ENCODE data around the gene HIF3A.
"Not testable (repeated sequence)": the region's sequence is repeated elsewhere in the genome, so short reads cannot be mapped to it uniquely, and the experiment has no call there.

Gene HIF3A

DNA sequence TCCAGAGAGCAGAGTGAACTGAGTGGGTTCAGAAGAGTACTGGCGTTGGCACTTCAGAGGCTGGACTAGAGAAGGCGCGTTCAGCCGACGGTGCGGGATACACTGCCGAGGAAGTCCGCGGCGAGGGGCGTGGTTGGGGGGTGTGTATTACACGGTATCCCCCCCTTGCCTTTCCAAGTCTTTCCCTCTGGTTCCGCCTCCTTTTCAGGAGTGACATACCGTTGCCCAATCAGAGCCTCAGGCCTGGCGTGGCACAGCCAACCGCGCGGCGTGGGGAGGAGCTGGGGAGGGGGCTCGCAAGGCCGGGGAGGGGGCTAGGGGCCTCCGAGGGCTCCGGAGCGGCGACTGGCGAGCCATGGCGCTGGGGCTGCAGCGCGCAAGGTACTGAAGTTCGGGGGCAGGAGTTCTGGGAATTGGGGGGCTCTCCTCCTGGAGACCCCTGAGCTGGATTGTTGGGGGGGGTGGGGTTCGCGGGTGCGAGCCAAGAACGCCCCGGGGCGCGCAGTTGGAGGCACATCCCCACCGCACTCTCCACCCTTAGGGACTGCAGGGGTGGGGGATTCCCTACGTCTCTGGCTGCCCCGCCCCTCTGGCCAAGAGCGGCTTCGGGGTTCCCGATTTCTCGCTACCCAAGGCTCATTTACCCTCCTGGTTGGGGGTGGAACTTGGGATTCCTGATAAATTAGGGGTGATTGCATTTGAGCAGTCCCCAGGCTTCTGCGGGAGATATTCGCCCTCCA lies at the start of gene HIF3A:
Gene HIF3A (plus strand): TSS at position 321 of the 740 bp plus-strand sequence. CDS start 35 bp downstream, at position 356.
- DNase-seq, result peak; percentile 98

DNA sequence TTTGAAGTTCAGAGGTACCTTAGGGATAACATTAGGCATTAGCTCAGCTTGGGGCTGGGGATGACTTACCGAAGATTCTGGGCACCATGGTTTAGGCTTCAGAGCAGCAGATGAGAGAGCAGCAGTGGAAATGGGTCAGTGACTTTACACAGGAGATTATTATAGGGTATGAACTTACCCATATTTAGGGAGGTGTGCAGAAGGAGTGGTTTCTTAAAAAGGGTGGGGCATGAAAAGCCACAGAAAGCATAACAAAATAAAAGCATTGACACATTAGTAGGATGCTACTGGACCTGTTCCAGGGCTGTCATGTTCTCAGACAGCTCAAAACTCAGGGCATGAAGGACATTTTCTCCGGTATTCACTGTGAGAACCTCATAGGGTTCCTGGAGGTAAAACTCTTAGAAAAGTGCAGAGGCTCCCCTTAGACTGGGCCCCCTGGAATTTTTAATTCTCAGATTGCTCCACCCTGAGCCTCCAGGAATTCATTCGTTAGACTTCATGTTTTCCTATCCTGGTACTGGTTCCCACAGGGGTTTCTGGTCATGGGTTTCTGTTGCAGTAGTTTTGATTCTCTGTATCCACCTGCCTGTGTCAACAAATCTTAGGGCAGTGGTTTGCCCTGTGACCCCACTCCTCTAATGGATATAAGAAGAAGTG lies 46.6 kb upstream of the HIF3A start:
- no peak for DNase-seq

DNA sequence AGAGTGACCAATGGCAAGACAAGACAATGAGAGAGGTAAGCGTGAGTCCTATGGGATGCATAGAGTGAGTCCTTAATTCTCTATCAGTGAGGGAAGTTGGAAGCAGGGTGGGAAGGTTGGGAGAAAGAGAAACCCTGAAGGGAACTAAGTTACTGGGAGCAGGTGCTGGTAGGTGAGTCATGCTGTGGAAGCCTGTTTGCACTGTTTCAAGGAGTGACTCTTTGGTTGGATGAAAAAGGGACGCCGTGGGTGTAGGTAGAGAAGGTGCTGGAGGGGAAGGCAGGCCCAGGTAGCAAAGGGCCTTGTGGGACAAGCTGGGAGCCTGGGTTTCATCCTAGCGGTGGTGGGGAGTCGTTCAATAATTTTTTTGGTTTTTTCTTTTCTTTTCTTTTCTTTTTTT lies 45.4 kb upstream of the HIF3A start:
- no peak for DNase-seq

DNA sequence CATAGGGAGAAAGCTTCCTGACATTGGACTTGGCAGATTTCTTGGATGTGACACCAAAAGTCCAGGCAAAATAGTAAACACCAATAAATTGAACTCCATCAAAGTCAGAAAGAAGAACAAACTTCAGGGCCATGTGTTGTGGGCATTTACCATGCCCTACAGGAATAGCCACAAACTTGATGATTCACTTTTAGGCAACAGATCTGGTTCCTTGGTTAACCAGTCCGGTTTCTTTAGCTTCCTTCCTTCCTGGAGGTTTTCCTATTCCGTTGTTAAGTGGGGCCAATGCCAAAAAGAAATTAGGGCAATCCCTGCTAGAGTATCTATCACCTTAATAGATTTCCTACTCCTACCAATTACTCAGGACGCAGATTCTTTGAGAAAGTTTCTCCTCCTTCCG lies 42.1 kb upstream of the HIF3A start:
- no peak for DNase-seq

DNA sequence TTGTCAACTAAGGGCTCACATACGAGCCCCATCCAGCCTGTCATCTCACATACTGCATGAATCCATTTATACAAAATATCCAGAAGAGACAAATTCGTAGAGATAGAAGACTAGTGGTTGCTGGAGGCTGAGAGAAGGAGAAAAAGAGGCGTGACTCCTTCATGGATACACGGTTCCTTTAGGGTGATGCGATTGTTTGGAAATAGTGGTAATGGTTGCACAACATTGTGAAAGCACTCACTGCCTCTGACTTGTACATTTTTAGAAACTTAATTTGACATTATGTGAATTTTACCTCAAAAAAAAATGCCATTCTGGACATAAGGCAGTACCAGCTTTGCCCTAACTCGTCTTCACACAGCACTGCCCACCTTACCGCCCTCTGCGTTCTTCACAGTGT lies 40.0 kb upstream of the HIF3A start:
- no peak for DNase-seq

DNA sequence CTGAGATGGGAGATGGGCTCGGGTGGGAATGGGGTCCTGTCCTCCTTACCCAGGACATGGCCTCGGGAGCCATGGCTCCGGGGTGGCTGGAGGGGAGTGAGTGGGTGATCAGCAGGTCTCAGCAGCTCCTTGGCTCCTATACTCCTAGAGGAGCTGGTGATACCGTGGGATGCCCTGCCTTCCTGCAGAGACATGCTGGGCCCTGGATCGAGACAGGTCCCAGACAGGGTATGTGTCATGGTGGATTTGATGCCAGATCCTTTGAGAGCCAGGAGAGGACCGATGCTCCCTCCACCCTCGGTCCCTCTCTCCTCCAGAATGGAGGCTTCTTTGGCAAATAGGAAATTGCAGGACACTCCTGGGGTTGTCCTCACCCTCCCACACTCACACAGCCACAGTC lies 35.3 kb upstream of the HIF3A start:
- not testable (repeated sequence) for DNase-seq

DNA sequence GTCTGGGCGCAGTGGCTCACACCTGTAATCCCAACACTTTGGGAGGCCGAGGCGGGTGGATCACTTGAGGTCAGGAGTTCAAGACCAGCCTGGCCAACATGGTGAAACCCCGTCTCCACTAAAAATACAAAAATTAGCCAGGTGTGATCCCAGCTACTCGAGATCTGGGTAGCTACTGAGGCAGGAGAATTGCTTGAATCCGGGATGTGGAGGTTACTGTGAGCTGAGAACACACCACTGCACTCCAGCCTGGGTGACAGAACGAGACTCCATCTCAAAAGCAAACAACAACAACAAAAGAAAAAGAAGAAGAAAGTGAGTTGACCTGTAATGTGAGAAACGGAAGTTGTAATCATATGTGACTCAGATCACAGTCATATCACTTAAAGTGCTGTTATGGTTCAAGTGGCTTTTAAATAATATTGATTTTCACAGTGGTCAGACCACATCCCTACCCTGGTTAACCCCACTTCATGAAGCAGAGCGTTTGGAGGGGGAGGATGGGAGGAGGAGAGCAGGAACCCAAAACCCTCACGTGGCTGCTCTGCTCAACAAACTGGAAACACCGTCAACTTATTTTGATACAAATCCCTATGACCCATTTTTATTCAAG lies 34.1 kb upstream of the HIF3A start:
- not testable (repeated sequence) for DNase-seq

DNA sequence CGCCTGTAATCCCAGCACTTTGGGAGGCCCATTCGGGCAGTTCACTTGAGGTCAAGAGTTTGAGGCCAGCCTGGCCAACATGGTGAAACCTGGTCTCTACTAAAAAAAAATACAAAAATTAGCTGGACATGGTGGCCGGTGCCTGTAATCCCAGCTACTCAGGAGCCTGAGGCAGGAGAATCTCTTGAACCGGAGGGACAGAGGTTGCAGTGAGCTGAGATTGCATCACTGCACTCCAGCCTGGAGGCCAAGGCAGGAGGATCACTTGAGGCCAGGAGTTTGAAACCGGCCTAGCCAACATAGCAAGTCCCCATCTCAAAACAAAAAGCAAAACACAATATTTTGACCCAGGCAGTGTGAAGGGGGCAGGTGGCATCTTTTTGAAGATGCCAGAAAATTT lies 32.0 kb upstream of the HIF3A start:
- not testable (repeated sequence) for DNase-seq

DNA sequence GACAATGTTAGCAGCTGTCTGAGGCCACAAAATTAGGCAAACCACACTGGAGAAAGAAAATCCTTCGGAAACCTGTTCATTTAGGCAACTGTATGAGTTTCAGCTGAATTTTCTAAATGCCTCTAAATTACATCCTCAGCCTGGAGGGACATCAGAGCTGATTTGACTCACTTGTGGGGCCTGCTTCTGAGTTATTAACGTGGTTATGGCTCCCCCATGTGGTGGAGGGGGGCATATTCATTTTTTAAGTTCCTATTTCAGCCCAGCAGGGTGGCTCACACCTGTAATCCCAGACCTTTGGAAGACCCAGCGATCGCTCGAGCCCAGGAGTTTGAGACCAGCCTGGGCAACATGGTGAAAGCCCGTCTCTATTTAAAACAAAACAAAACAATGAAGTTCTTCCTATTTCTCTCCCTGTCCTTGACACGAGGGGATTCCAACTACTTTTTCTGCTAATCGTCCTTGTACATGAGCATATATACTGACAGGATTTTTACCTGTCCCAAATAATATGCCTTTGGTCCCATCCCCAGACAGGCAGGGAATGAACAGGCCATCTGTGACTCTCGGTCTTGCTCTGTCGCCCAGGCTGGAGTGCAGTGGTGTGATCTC lies 31.5 kb upstream of the HIF3A start:
- DNase-seq, result peak; percentile 91

DNA sequence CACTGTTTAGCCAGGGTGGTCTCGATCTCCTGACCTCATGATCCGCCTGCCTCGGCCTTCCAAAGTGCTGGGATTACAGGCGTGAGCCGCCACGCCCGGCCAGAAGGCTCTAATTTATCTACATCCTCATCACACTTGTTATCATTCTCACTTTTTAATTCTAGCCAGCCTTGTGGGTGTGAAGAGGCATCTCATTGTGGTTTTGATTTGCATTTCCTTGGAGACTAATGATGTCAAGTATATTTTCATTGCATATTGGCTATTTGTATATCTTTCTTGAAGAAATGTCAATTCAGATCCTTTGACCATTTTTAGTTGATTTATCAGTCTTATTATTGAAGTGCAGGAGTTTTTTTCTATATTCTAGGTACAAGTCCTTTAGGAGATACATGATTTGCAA lies 27.7 kb upstream of the HIF3A start:
- no peak for DNase-seq

DNA sequence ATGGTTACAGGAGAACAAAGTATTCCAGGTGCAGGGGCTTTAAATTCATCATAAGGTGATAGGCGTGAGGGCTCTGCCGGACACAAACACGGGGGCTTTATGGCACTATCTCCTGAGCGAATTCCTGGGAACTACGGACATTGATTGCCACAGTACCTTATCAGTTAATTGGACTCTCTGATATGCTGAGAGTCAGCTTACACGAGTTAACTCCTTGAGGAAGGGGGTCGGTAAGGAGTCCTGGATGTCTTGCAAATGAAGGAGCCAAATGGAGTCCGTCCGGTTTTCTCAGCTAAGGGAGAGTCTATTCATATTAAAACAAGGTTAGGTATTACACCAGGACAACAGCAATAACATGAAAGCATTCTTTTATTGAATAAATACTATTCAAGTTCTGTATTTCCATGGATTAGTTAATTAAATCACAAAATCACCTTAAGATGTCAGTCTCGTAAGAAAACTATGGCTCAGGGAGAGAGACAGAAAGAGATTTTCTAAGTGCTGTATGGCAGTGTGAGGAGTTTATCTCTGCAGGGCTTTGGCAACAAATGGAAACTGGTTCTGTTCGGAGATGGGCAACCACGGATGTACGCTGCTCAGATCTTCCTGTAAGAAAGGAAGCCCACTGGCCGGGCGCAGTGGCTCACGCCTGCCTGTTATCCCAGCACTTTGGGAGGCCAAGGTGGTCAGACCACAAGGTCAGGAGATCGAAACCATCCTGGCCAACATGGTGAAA lies 26.2 kb upstream of the HIF3A start:
- no peak for DNase-seq

DNA sequence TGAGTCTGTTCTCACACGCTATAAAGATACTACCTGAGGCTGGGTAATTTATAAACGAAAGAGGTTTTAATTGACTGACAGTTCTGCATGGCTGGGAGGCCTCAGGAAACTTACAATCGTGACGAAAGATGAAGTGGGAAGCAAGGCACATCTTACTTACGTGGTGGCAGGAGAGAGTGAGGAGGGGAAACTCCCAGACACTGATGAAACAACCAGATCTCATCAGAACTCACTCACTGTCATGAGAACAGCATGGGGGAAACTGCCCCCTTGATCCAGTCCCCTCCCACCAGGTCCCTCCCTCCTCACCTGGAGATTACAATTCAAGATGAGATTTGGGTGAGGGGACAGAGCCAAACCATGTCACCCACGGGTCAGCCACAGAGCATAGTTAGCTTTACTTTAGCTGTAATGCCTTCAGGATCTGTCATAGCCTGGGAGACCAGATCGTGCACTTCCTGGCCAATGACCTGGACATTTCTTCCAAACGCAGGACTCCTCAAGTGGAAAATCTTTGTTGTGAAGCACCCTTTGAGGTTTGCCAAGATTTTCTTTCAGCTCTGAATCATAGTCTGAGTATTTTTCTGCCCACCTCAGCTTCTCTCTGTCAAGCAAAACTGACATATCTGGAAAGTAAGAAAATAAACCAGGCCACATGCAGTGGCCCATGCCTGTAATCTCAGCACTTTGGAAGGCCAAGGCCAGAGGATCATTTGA lies 25.2 kb upstream of the HIF3A start:
- DNase-seq, result no peak

DNA sequence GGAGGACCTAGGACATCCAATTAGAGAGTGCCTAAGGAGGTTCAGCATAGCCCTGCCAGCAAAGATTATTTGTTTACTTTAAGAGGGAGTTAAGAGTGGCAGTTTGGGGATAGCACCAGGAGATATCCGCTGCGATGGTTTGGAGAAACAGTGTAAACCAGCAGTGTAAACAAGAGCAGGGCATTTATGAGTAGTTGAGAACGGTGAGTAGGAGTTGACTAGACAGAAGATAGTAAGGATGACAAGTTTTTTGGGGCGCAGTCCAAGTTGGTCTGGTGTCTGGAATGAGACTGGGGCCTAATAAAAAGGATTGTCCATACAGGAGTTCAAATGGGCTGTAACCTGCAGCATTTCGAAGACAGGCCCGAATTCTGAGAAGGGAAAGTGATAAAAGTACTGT lies 22.9 kb upstream of the HIF3A start:
- DNase-seq, result not testable (repeated sequence)

DNA sequence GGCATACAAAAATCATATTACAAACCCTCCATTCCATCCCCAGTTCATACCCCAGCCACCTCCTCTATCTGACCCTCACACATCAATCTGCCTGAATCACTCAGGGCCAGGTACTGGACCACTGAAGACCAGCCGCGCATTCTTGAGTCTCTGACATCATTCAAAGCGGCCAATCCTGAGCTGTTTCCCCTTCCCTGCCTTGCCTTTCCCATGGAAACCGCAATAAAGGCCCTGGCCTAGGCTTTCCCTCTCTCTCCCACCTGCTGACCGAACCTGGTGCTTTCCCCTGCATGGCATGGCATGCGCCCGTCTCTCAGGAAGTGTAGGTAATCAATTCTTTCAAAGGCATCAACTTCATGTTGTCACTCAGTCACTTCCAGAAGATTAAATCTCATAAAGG lies 17.7 kb upstream of the HIF3A start:
- no peak for DNase-seq

DNA sequence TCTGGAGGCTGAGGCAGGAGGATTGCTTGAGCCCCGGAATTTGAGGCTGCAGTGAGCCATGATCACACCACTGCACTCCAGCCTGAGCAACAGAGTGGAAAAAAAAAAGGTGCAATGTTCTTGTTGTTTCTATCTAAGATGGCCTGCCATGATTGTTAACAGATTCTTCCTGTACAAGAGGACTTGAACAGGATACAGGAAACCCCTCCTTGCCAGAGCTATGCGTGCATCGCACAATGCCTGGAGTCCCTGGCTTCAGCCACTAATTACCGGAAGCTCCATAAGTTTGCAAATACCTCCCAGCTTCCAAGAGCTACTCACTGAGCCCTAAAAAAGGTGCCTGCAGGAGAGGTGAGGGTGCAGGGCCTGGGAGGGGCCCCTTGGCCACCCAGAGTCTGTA lies 13.1 kb upstream of the HIF3A start:
- DNase-seq, result no peak

DNA sequence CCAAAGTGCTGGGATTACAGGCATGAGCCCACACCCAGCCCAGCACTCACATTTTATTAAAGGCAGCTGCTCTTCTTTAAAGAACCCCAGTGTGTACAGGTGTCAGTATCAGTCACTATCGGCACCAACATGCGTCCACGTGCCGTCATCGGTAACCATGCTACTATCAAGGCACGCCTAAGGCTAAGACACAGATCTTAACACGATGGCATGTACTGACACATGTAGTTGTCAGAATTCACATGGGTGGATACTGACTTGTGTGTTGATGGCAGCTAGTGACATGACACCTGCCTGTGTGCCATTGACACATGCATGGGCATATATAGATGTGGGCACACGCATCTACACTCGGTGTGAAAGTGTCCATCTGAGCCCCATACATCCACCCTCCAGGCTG lies 12.2 kb upstream of the HIF3A start:
- DNase-seq, result no peak

DNA sequence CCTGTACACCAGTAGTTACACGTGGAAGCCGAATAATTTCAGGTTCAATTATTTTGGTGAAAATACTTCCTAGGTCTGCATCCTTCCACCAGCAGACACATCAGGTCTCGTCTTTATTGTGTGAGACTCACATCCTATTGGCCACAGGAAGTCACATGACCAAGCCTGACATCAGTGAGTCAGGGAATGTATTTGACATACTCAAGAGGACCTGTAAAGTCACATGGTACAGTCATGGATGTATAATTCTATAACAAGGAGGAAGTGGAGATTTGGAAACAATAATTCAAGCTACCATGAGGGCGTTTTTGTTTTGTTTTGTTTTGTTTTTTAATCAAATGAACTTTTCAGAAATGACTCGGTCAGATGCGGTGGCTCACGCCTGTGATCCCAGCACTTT lies 9.3 kb upstream of the HIF3A start:
- DNase-seq, result no peak

DNA sequence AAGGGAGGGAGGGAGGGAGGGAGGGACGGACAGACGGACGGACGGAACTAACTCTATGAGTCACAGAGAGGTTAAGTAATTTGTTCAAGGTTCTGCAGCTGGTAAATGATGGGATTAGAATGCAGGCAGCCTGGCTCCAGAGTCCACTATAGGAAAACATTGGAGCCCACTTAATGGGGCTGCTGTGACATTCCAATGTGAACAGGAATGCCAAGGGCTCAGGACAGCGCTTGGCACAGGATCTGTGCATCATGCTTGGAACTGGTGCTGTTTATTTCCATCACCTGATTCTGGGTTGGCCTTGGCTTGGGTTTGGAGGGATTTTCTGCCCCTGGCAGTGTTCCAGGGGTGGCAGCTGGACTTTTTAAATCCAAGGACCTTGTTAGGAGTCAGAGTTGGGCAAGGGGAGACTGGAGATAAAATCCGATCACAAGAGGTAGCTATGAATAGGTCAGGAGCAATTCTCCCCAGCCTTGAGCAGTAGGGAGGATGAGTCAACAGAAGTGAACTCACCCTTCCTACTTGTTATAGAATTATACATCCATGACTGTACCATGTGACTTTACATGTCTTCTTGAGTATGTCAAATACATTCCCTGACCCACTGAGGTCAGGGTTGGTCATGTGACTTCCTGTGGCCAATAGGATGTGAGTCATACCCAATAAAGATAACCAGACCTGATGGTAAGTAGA lies 7.8 kb upstream of the HIF3A start:
- DNase-seq, result no peak

DNA sequence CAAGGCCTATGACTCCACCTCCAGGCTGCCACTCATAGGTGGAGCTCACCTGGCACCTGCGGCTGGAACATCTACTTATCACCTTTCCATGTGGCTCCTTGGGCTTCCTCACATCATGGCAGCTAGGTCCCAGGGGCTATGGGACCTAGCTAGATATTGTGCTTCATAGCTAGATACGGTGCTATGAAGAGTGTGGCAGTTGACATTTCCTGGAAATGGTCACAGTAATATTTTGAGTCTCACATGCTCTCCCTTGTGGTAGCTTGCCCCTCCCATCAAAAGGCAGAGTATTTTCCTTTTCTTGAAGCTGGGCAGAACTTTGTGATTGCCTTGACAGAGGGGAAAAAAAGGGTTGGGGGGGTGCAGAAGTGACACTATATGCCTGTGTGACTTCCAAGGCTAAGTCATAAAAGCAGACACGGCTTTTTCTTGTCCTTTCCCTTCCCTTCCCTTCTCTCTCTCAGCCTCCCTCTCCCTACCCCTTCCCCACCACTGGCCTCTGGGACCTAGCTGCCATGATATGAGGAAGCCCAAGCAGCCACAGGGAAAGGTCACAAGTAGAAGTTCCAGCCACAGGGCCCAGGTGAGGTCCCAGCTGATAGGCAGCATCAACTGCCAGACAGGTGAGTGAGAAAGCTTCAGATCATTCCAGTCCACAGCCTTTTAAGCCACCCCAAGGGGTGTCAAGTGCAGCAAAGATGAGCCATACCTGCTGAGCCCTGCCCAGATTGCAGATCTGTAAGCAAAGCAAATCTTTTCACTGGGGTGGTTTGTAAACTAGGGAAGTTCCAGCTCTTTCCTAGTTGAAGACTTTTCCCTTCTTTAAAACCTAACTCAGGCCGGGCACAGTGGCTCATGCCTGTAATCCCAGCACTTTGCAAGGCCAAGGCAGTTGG lies 6.9 kb upstream of the HIF3A start:
- no peak for DNase-seq

DNA sequence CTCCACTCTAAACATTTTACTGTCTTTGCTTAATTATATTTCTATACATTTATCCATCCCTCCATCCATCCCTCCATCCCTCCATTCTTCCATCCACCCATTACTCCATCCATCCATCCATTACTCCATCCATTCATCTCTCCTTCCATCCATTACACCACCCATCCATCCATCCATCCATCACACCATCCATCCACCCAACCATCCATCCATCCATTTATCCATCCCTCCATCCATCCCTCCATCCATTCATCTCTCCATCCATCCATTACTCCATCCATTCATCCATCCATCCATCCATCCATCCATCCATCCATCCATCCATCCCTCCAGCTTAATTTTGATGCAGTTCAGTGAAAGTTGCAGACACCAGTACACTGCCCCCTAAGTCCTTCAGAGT lies 5.0 kb upstream of the HIF3A start:
- no peak for DNase-seq

DNA sequence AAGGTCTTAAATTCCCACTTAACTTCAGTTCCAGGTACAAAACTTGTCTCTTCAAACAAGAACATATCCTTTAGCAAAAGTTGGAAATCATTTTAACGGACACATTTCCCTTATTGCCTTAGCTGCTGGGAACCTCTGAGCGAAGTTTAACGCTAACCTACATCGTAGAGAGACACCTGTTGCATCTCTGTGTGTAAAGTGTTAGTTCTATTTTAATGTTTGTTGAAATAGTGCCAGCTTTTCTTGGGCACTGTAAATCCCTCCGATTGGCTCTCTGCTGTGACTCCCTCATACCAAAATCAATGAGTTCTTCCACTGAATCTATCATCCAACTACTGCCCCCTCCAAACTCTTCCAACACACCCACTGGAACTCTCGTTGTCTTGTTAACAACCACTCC lies 2.3 kb upstream of the HIF3A start:
- no peak for DNase-seq

Data from eye (tissue), 1 donor.